ENCODE measurements around the gene ADK.

- TF ChIP-seq CTCF (IDR thresholded peaks at IDR 0.05) (no peak), POLR2AphosphoS5 (IDR thresholded peaks at IDR 0.05) (no peak), POLR2A (IDR thresholded peaks at IDR 0.05) (no peak)
These were observed 349.1 kb downstream of the ADK start for GRCh38 chr10:74500026-74500704.

Measured in gastroesophageal sphincter (tissue), 3 donors.